Hypothalamus (tissue), 51 donors: ENCODE data around the gene AGAP3.
"Not testable (repeated sequence)": the region's sequence is repeated elsewhere in the genome, so short reads cannot be mapped to it uniquely, and the experiment has no call there.

Source experiments
- DNase-seq, 51 donors: peaks; one replicate each; lab custom pipeline; 2025; lab: John Stamatoyannopoulos, UW

AGAP3 gene

GRCh38 chr7:151085691-151086620 lies at the start of gene AGAP3:
Gene AGAP3, plus strand, starts transcription at chr7:151086475. Its CDS starts 267 bp downstream, at chr7:151086742.
- peak; percentile 28 to 94 (median 84) for DNase-seq

- DNase-seq, result peak in 2 of 51 donors; percentile 9 to 38
These were observed 47.1 kb upstream of the AGAP3 start for GRCh38 chr7:151038951-151039849.

GRCh38 chr7:151039850-151040548 lies 46.3 kb upstream of the AGAP3 start:
- no peak for DNase-seq

GRCh38 chr7:151040616-151041375 lies 45.5 kb upstream of the AGAP3 start:
- DNase-seq, result no peak

- not testable (repeated sequence) for DNase-seq
These were observed 42.8 kb upstream of the AGAP3 start for GRCh38 chr7:151043449-151043848.

- DNase-seq, result no peak
These were observed 42.3 kb upstream of the AGAP3 start for GRCh38 chr7:151043959-151044358.

GRCh38 chr7:151045262-151045661 lies 41.0 kb upstream of the AGAP3 start:
- DNase-seq, result no peak

- peak in 1 of 51 donors; percentile 6 for DNase-seq
These were observed 40.3 kb upstream of the AGAP3 start for GRCh38 chr7:151045967-151046366.

- DNase-seq, result peak in 7 of 51 donors; percentile 10 to 44 (median 21)
These were observed 39.4 kb upstream of the AGAP3 start for GRCh38 chr7:151046603-151047573.

GRCh38 chr7:151047976-151048815 lies 38.1 kb upstream of the AGAP3 start, which contains the start of gene ASIC3:
Gene ASIC3, plus strand, starts transcription at chr7:151048531. Its CDS starts 355 bp downstream, at chr7:151048886.
- no peak for DNase-seq

- DNase-seq, result no peak
These were observed 37.3 kb upstream of the AGAP3 start for GRCh38 chr7:151048911-151049463.

GRCh38 chr7:151051108-151051507 lies 35.2 kb upstream of the AGAP3 start:
- peak in 20 of 51 donors; percentile 14 to 58 (median 30) for DNase-seq

- no peak for DNase-seq
These were observed 33.2 kb upstream of the AGAP3 start for GRCh38 chr7:151053096-151053495.

- no peak for DNase-seq
These were observed 32.5 kb upstream of the AGAP3 start for GRCh38 chr7:151053751-151054150.

GRCh38 chr7:151056283-151056665 lies 30.0 kb upstream of the AGAP3 start:
- DNase-seq, result no peak

GRCh38 chr7:151056666-151057505 lies 29.4 kb upstream of the AGAP3 start:
- DNase-seq, result peak in 1 of 51 donors; percentile 21
